ENCODE data around the gene CRELD2.

The CRELD2 gene

GRCh38 chr22:49879871-49880270 is 38.6 kb upstream of the CRELD2 start:
- Histone ChIP-seq H3K9me3 (ENCODE audit: control insufficient read depth, low read length) (no peaks in the 10 kb centered on the region), H3K27me3 (replicated peaks; ENCODE audit: control insufficient read depth, insufficient read depth, low read length, poor library complexity, severe bottlenecking) (no peaks in the 10 kb centered on the region), H3K4me1 (ENCODE audit: control insufficient read depth, insufficient read depth, low read length, poor library complexity, severe bottlenecking) (peaks cover 4% of the 10 kb centered on the region), H3K36me3 (ENCODE audit: control insufficient read depth, insufficient read depth, low read length) (peaks cover 10% of the 10 kb centered on the region), H3K27ac (ENCODE audit: insufficient read depth, low read length, poor library complexity, severe bottlenecking) (no peak overlapping the region), H3K4me3 (ENCODE audit: insufficient read depth, low read depth, low read length, poor library complexity, severe bottlenecking) (no peak overlapping the region)
- DNase-seq = no peak

- no peaks in the 10 kb centered on the region for H3K27me3 ChIP-seq (replicated peaks; ENCODE audit: control insufficient read depth, insufficient read depth, low read length, poor library complexity, severe bottlenecking)
- H3K4me1 ChIP-seq (ENCODE audit: control insufficient read depth, insufficient read depth, low read length, poor library complexity, severe bottlenecking) = peaks cover 4% of the 10 kb centered on the region
- peaks cover 14% of the 10 kb centered on the region for H3K36me3 ChIP-seq (ENCODE audit: control insufficient read depth, insufficient read depth, low read length)
- DNase-seq = no peak
- H3K27ac ChIP-seq (ENCODE audit: insufficient read depth, low read length, poor library complexity, severe bottlenecking) = no peak overlapping the region
- H3K9me3 ChIP-seq (ENCODE audit: control insufficient read depth, low read length) = no peaks in the 10 kb centered on the region
- no peak overlapping the region for H3K4me3 ChIP-seq (ENCODE audit: insufficient read depth, low read depth, low read length, poor library complexity, severe bottlenecking)
Observed at GRCh38 chr22:49880281-49880680, 38.2 kb upstream of the CRELD2 start.

- Histone ChIP-seq H3K9me3 (ENCODE audit: control insufficient read depth, low read length) (no peaks in the 10 kb centered on the region), H3K36me3 (ENCODE audit: control insufficient read depth, insufficient read depth, low read length) (peaks cover 29% of the 10 kb centered on the region)
Observed at GRCh38 chr22:49881856-49882255, 36.6 kb upstream of the CRELD2 start.

GRCh38 chr22:49882519-49883293 is 35.7 kb upstream of the CRELD2 start:
- Histone ChIP-seq H3K4me1 (ENCODE audit: control insufficient read depth, insufficient read depth, low read length, poor library complexity, severe bottlenecking) (peaks cover 4% of the 10 kb centered on the region), H3K9me3 (ENCODE audit: control insufficient read depth, low read length) (no peaks in the 10 kb centered on the region), H3K27me3 (replicated peaks; ENCODE audit: control insufficient read depth, insufficient read depth, low read length, poor library complexity, severe bottlenecking) (no peaks in the 10 kb centered on the region), H3K27ac (ENCODE audit: insufficient read depth, low read length, poor library complexity, severe bottlenecking) (no peak overlapping the region), H3K4me3 (ENCODE audit: insufficient read depth, low read depth, low read length, poor library complexity, severe bottlenecking) (no peak overlapping the region), H3K36me3 (ENCODE audit: control insufficient read depth, insufficient read depth, low read length) (peaks cover 35% of the 10 kb centered on the region)
- DNase-seq = no peak

More at GRCh38 chr22:49881856-49882255, 36.6 kb upstream of the CRELD2 start:
- Histone ChIP-seq H3K4me3 (ENCODE audit: insufficient read depth, low read depth, low read length, poor library complexity, severe bottlenecking) (no peak overlapping the region), H3K27me3 (replicated peaks; ENCODE audit: control insufficient read depth, insufficient read depth, low read length, poor library complexity, severe bottlenecking) (no peaks in the 10 kb centered on the region), H3K4me1 (ENCODE audit: control insufficient read depth, insufficient read depth, low read length, poor library complexity, severe bottlenecking) (peaks cover 4% of the 10 kb centered on the region), H3K27ac (ENCODE audit: insufficient read depth, low read length, poor library complexity, severe bottlenecking) (no peak overlapping the region)
- DNase-seq = no peak

- H3K4me1 ChIP-seq (ENCODE audit: control insufficient read depth, insufficient read depth, low read length, poor library complexity, severe bottlenecking) = peaks cover 4% of the 10 kb centered on the region
- DNase-seq = no peak
- H3K9me3 ChIP-seq (ENCODE audit: control insufficient read depth, low read length) = no peaks in the 10 kb centered on the region
- peaks cover 39% of the 10 kb centered on the region for H3K36me3 ChIP-seq (ENCODE audit: control insufficient read depth, insufficient read depth, low read length)
- no peak overlapping the region for H3K27ac ChIP-seq (ENCODE audit: insufficient read depth, low read length, poor library complexity, severe bottlenecking)
- no peak overlapping the region for H3K4me3 ChIP-seq (ENCODE audit: insufficient read depth, low read depth, low read length, poor library complexity, severe bottlenecking)
- H3K27me3 ChIP-seq (replicated peaks; ENCODE audit: control insufficient read depth, insufficient read depth, low read length, poor library complexity, severe bottlenecking) = no peaks in the 10 kb centered on the region
Observed at GRCh38 chr22:49883294-49883640, 35.2 kb upstream of the CRELD2 start.

GRCh38 chr22:49884075-49884474 is 34.4 kb upstream of the CRELD2 start:
- Histone ChIP-seq H3K27ac (ENCODE audit: insufficient read depth, low read length, poor library complexity, severe bottlenecking) (no peak overlapping the region), H3K4me3 (ENCODE audit: insufficient read depth, low read depth, low read length, poor library complexity, severe bottlenecking) (no peak overlapping the region), H3K36me3 (ENCODE audit: control insufficient read depth, insufficient read depth, low read length) (peaks cover 44% of the 10 kb centered on the region), H3K9me3 (ENCODE audit: control insufficient read depth, low read length) (no peaks in the 10 kb centered on the region), H3K27me3 (replicated peaks; ENCODE audit: control insufficient read depth, insufficient read depth, low read length, poor library complexity, severe bottlenecking) (no peaks in the 10 kb centered on the region), H3K4me1 (ENCODE audit: control insufficient read depth, insufficient read depth, low read length, poor library complexity, severe bottlenecking) (peaks cover 4% of the 10 kb centered on the region)
- DNase-seq = no peak

- H3K4me3 ChIP-seq (ENCODE audit: insufficient read depth, low read depth, low read length, poor library complexity, severe bottlenecking) = no peak overlapping the region
- no peaks in the 10 kb centered on the region for H3K27me3 ChIP-seq (replicated peaks; ENCODE audit: control insufficient read depth, insufficient read depth, low read length, poor library complexity, severe bottlenecking)
- H3K27ac ChIP-seq (ENCODE audit: insufficient read depth, low read length, poor library complexity, severe bottlenecking) = no peak overlapping the region
- DNase-seq = no peak
- H3K4me1 ChIP-seq (ENCODE audit: control insufficient read depth, insufficient read depth, low read length, poor library complexity, severe bottlenecking) = peaks cover 4% of the 10 kb centered on the region
- H3K36me3 ChIP-seq (ENCODE audit: control insufficient read depth, insufficient read depth, low read length) = peaks cover 44% of the 10 kb centered on the region
- H3K9me3 ChIP-seq (ENCODE audit: control insufficient read depth, low read length) = no peaks in the 10 kb centered on the region
Observed at GRCh38 chr22:49884503-49885260, 33.8 kb upstream of the CRELD2 start.

GRCh38 chr22:49885281-49885680 is 33.2 kb upstream of the CRELD2 start:
- DNase-seq = no peak
- peaks cover 3% of the 10 kb centered on the region for H3K4me1 ChIP-seq (ENCODE audit: control insufficient read depth, insufficient read depth, low read length, poor library complexity, severe bottlenecking)
- no peak overlapping the region for H3K27ac ChIP-seq (ENCODE audit: insufficient read depth, low read length, poor library complexity, severe bottlenecking)
- H3K9me3 ChIP-seq (ENCODE audit: control insufficient read depth, low read length) = no peaks in the 10 kb centered on the region
- H3K4me3 ChIP-seq (ENCODE audit: insufficient read depth, low read depth, low read length, poor library complexity, severe bottlenecking) = no peak overlapping the region
- H3K36me3 ChIP-seq (ENCODE audit: control insufficient read depth, insufficient read depth, low read length) = peaks cover 44% of the 10 kb centered on the region
- H3K27me3 ChIP-seq (replicated peaks; ENCODE audit: control insufficient read depth, insufficient read depth, low read length, poor library complexity, severe bottlenecking) = no peaks in the 10 kb centered on the region

- peaks cover 44% of the 10 kb centered on the region for H3K36me3 ChIP-seq (ENCODE audit: control insufficient read depth, insufficient read depth, low read length)
Observed at GRCh38 chr22:49885881-49886280, 32.6 kb upstream of the CRELD2 start.

GRCh38 chr22:49886346-49887063 is 31.9 kb upstream of the CRELD2 start:
- H3K9me3 ChIP-seq (ENCODE audit: control insufficient read depth, low read length) = no peaks in the 10 kb centered on the region
- no peak overlapping the region for H3K4me3 ChIP-seq (ENCODE audit: insufficient read depth, low read depth, low read length, poor library complexity, severe bottlenecking)
- no peaks in the 10 kb centered on the region for H3K27me3 ChIP-seq (replicated peaks; ENCODE audit: control insufficient read depth, insufficient read depth, low read length, poor library complexity, severe bottlenecking)
- no peak for DNase-seq
- peaks cover 44% of the 10 kb centered on the region for H3K36me3 ChIP-seq (ENCODE audit: control insufficient read depth, insufficient read depth, low read length)
- H3K4me1 ChIP-seq (ENCODE audit: control insufficient read depth, insufficient read depth, low read length, poor library complexity, severe bottlenecking) = no peaks in the 10 kb centered on the region
- H3K27ac ChIP-seq (ENCODE audit: insufficient read depth, low read length, poor library complexity, severe bottlenecking) = no peak overlapping the region

More at GRCh38 chr22:49885881-49886280, 32.6 kb upstream of the CRELD2 start:
- no peaks in the 10 kb centered on the region for H3K9me3 ChIP-seq (ENCODE audit: control insufficient read depth, low read length)
- H3K27ac ChIP-seq (ENCODE audit: insufficient read depth, low read length, poor library complexity, severe bottlenecking) = no peak overlapping the region
- H3K27me3 ChIP-seq (replicated peaks; ENCODE audit: control insufficient read depth, insufficient read depth, low read length, poor library complexity, severe bottlenecking) = no peaks in the 10 kb centered on the region
- no peaks in the 10 kb centered on the region for H3K4me1 ChIP-seq (ENCODE audit: control insufficient read depth, insufficient read depth, low read length, poor library complexity, severe bottlenecking)
- DNase-seq = no peak
- no peak overlapping the region for H3K4me3 ChIP-seq (ENCODE audit: insufficient read depth, low read depth, low read length, poor library complexity, severe bottlenecking)
